ENCODE data around the gene ADAMTS7. TPM values are rescaled to one million over a fixed set of nuclear protein-coding genes. Genes with fewer than 3 reads are reported as not detected.
"Not testable (repeated sequence)": the region's sequence is repeated elsewhere in the genome, so short reads cannot be mapped to it uniquely, and the experiment has no call there.

ADAMTS7 gene
- total RNA-seq, 2 donors from 2014 or later, result 20.8 to 39.2 TPM

DNA sequence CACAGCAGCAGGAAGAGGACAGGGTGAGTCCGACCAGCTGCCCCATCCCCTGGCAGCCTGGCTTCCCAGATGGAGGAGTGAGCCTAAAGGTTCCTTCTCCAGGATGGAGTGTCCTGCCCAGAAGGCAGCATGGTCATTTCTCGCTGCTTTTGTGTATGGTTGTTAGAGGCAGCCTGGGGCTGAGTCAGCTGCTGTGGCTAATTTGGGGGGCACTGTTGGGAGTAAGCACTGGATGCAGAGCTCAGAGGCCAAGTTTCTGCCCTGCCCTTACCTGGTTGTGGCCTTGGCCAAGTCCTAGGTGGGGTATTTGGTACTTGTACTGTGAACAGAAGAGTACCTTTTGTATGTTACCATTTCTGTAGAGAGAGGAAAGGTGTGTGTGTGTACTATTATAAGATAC is 78.6 kb downstream of the ADAMTS7 start:
- H3K4me1 ChIP-seq, result no peaks in the 10 kb centered on the region
- DNase-seq (ENCODE audit: low spot score), result no peak
- no peaks in the 10 kb centered on the region for H3K9me3 ChIP-seq
- H3K4me3 ChIP-seq, result no peak overlapping the region
- H3K36me3 ChIP-seq, result no peaks in the 10 kb centered on the region
- TF ChIP-seq, protein P1, sequence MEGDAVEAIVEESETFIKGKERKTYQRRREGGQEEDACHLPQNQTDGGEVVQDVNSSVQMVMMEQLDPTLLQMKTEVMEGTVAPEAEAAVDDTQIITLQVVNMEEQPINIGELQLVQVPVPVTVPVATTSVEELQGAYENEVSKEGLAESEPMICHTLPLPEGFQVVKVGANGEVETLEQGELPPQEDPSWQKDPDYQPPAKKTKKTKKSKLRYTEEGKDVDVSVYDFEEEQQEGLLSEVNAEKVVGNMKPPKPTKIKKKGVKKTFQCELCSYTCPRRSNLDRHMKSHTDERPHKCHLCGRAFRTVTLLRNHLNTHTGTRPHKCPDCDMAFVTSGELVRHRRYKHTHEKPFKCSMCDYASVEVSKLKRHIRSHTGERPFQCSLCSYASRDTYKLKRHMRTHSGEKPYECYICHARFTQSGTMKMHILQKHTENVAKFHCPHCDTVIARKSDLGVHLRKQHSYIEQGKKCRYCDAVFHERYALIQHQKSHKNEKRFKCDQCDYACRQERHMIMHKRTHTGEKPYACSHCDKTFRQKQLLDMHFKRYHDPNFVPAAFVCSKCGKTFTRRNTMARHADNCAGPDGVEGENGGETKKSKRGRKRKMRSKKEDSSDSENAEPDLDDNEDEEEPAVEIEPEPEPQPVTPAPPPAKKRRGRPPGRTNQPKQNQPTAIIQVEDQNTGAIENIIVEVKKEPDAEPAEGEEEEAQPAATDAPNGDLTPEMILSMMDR (IDR thresholded peaks at IDR 0.05), result no peak
- no peaks in the 10 kb centered on the region for H3K27me3 ChIP-seq
- no peak overlapping the region for H3K27ac ChIP-seq

DNA sequence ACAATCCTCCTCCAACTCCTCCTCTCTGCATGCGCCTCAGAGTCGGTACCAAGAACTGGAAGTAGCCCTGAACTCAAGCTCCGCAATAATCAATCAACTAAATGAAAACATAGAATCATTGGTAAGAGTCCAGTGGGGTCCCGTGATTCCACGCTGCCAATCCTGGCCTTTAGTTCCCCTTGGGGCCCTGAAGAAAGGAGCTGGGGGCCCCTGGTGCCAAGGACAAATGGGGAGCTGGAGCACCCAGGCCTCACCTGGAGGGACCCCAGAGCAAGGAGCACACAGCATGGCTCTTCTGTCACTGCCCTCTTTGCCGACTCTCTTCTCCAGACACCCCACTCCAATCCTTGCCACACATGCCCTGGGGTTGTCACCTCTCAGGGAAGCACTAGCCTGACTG is 80.3 kb downstream of the ADAMTS7 start:
- Histone ChIP-seq H3K9me3 (no peaks in the 10 kb centered on the region), H3K27ac (no peak overlapping the region), H3K27me3 (no peaks in the 10 kb centered on the region), H3K36me3 (no peaks in the 10 kb centered on the region), H3K4me3 (no peak overlapping the region), H3K4me1 (no peaks in the 10 kb centered on the region)
- peak; percentile 16 for DNase-seq (ENCODE audit: low spot score)
- TF ChIP-seq, protein P1 (IDR thresholded peaks at IDR 0.05), result no peak

DNA sequence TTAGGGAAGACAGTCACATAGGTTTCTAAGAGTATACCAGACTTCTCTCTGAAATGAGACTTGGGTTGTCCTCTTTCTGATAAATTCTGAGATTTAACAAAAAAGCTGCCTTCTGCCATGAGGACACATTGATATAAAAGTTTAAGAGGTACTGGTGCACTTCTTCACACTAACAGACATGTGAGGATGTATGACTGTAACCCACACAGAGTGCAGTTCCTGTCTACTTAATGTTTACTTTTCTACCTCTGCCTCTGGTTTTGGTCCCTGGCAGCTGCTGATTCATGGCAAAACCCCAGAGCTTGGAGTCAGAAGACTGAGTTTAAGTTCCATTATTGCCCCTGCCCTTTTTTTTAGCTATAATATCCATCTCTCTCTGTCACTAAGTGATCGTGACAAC is 82.8 kb downstream of the ADAMTS7 start:
- H3K4me1 ChIP-seq; H3K9me3 ChIP-seq; H3K27me3 ChIP-seq; H3K36me3 ChIP-seq; H3K27ac ChIP-seq; H3K4me3 ChIP-seq; DNase-seq (ENCODE audit: low spot score): not testable (repeated sequence)

- no peaks in the 10 kb centered on the region for H3K9me3 ChIP-seq
- DNase-seq (ENCODE audit: low spot score), result no peak
- no peak overlapping the region for H3K27ac ChIP-seq
- TF ChIP-seq, protein P1 (IDR thresholded peaks at IDR 0.05), result no peak
- no peaks in the 10 kb centered on the region for H3K27me3 ChIP-seq
- H3K4me1 ChIP-seq, result no peaks in the 10 kb centered on the region
- no peak overlapping the region for H3K4me3 ChIP-seq
- no peaks in the 10 kb centered on the region for H3K36me3 ChIP-seq
Observed at GRCh38 chr15:78727561-78727960, 83.7 kb downstream of the ADAMTS7 start.

DNA sequence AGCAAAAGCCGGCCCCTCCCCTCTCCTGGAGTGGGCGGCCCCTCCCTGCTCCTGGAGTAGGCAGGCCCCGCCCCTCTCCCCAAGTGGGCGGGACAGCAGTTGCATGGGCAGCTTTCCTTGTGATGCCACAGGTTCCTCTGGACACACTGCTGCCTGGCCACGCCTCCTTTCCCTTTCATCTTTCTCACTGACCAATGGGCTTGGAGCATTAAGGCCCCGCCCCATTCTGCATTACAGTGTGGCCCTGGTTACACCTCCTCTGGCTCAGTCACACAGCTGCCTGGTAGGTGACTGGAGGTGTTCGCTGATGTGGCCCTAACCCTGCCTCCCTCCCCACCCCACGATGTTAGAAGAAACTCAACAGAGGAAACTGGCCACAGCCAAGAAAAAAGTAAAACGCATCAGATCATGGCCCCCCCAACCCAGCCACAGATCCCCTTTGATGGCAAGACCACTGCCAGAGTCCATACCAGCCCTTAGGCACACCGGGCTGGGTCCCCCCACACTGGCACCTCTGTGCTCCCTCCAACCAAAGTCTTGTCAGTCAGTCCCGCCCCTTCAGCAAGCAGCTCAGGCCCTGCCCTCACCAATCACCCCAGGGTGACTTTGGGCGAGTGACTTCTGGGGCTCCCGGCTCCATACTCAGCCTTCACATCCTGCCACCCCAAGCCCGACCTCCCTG is 84.3 kb downstream of the ADAMTS7 start:
- Histone ChIP-seq H3K27me3 (no peaks in the 10 kb centered on the region), H3K4me3 (no peak overlapping the region), H3K36me3 (no peaks in the 10 kb centered on the region), H3K27ac (no peak overlapping the region), H3K4me1 (no peaks in the 10 kb centered on the region), H3K9me3 (no peaks in the 10 kb centered on the region)
- TF ChIP-seq, protein P1 (IDR thresholded peaks at IDR 0.05), result no peak
- peak; percentile 21 for DNase-seq (ENCODE audit: low spot score)

DNA sequence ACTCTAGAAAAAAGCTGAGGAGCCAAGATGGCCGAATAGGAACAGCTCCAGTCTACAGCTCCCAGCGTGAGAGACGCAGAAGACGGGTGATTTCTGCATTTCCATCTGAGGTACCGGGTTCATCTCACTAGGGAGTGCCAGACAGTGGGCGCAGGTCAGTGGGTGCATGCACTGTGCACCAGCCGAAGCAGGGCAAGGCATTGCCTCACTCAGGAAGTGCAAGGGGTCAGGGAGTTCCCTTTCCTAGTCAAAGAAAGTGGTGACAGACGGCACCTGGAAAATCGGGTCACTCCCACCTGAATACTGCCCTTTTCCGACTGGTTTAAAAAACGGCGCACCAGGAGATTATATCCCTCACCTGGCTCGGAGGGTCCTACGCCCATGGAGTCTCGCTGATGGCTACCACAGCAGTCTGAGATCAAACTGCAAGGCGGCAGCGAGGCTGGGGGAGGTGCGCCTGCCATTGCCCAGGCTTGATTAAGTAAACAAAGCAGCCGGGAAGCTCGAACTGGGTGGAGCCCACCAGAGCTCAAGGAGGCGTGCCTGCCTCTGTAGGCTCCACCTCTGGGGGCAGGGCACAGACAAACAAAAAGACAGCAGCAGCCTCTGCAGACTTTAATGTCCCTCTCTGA is 91.3 kb downstream of the ADAMTS7 start:
- H3K4me3 ChIP-seq; DNase-seq (ENCODE audit: low spot score); H3K9me3 ChIP-seq: not testable (repeated sequence)

DNA sequence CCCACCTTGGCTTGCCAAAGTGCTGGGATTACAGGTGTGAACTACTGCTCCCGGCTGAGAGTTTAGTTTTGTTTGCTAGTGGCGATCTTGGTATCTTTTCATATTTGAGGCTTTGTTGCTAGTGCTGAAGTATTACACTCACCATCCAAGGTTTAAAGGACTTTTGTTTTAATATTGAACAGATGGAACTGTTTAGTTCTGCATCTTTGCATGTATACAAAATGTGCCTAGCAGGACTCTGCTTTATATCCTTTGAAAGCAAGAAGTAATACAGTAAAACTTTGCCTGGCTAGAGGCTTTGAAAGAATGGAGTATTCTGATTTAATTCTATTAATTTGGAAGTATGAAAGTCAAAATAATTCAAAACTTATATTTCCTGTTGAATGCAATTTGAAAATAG is 92.4 kb downstream of the ADAMTS7 start:
- no peak overlapping the region for H3K4me3 ChIP-seq
- no peaks in the 10 kb centered on the region for H3K36me3 ChIP-seq
- TF ChIP-seq, protein P1 (IDR thresholded peaks at IDR 0.05), result no peak
- no peak for DNase-seq (ENCODE audit: low spot score)
- no peaks in the 10 kb centered on the region for H3K4me1 ChIP-seq
- no peaks in the 10 kb centered on the region for H3K9me3 ChIP-seq
- no peaks in the 10 kb centered on the region for H3K27me3 ChIP-seq
- H3K27ac ChIP-seq, result no peak overlapping the region

More for the DNA sequence above, 91.3 kb downstream of the ADAMTS7 start:
- not testable (repeated sequence) for H3K27me3 ChIP-seq, H3K36me3 ChIP-seq, H3K27ac ChIP-seq, H3K4me1 ChIP-seq

Data from right atrium auricular region (tissue), 2 donors.